Endothelial cell of umbilical vein (primary cell): ENCODE data around the gene ZNF385C. TPM values are rescaled to one million over a fixed set of nuclear protein-coding genes. Genes with fewer than 3 reads are reported as not detected.
A peak's percentile ranks its signal among the peaks of the same experiment; 100 is the strongest.

ENCODE experiments used
- BruUV-seq: library from RNA; stranded (reverse); fragments of 400-500 nt; replicated peaks from 2 replicates; lab custom pipeline; 2021; lab: Mats Ljungman, UMichigan
- CTCF ChIA-PET: fragments of 300-600, 350-600 bp; sonication (Branson Sonifier 250); formaldehyde crosslinking; loops from one replicate; lab custom pipeline; 2021; ENCODE audit warnings: antibody characterized with exemption, inconsistent platforms; lab: Charles Lee
- POLR2A ChIA-PET: fragments of 300-600, 350-600 bp; sonication (Branson Sonifier 250); formaldehyde crosslinking; loops from one replicate; lab custom pipeline; 2021; ENCODE audit warnings: antibody characterized with exemption, inconsistent platforms; lab: Charles Lee
- DNase-seq: peaks from one replicate; pipeline ENCODE4 v3.0.0-alpha.2; 2011; ENCODE audit warnings: low read depth, low spot score
- FAIRE-seq: peaks from 2 replicates; lab custom pipeline; 2011; peaks lifted over from hg19 to GRCh38; lab: Jason Lieb, UNC
- H2AFZ ChIP-seq: 2 replicates; pipeline ENCODE4 v1.6.0; 2012; ENCODE audit warnings: low read depth, low read length, control low read depth, inconsistent platforms
- H3K27ac ChIP-seq: 2 replicates; pipeline ENCODE4 v1.5.1; 2011; ENCODE audit warnings: low read depth, mild to moderate bottlenecking, control low read depth, low read length, moderate library complexity; ENCODE audit not compliant: insufficient read depth
- H3K27me3 ChIP-seq, 2 experiments: 2 replicates each; pipeline versions ENCODE4 v1.6.0 to v1.6.1; 2011; ENCODE audit warnings: low read length in 2 of 2, mixed read lengths in 1 of 2; ENCODE audit not compliant: control insufficient read depth in 2 of 2, insufficient read depth in 2 of 2
- H3K36me3 ChIP-seq, 2 experiments: 2 replicates in 1 of 2; 3 replicates in 1 of 2; pipeline ENCODE4 v1.5.1; 2011; ENCODE audit warnings: low read length in 2 of 2, mild to moderate bottlenecking in 1 of 2, moderate library complexity in 1 of 2; ENCODE audit not compliant: control insufficient read depth in 2 of 2, insufficient read depth in 2 of 2; ENCODE audit errors: extremely low read depth in 1 of 2
- H3K4me1 ChIP-seq: 3 replicates; pipeline ENCODE4 v1.5.1; 2011; ENCODE audit warnings: mild to moderate bottlenecking, low read length; ENCODE audit not compliant: control insufficient read depth, insufficient read depth; ENCODE audit errors: extremely low read depth
- H3K4me2 ChIP-seq: 2 replicates; pipeline ENCODE4 v1.6.1; 2011; ENCODE audit warnings: low read length, control low read depth, mixed read lengths; ENCODE audit not compliant: insufficient read depth
- H3K4me3 ChIP-seq, 3 experiments: fragments of 200-600 bp in 1 of 3; sonication (generic), shearing (Covaris generic) in 1 of 3; replicated peaks in 1 of 3; 2 replicates each; pipeline ENCODE4 v1.5.1; 2011 to 2016; ENCODE audit warnings: control low read depth in 3 of 3, low read length in 3 of 3, mild to moderate bottlenecking in 2 of 3, inconsistent platforms in 1 of 3, low read depth in 1 of 3, moderate library complexity in 1 of 3; ENCODE audit not compliant: insufficient read depth in 1 of 3
- H3K79me2 ChIP-seq: 2 replicates; pipeline ENCODE4 v1.6.0; 2012; ENCODE audit warnings: low read length, inconsistent platforms; ENCODE audit not compliant: control insufficient read depth, insufficient read depth
- H3K9ac ChIP-seq: replicated peaks from 2 replicates; pipeline ENCODE3; 2011; ENCODE audit warnings: low read length, control low read depth; ENCODE audit not compliant: insufficient read depth; ENCODE audit errors: extremely low read depth
- H3K9me1 ChIP-seq: replicated peaks from 3 replicates; pipeline ENCODE4 v1.6.0; 2011; ENCODE audit warnings: mild to moderate bottlenecking, low read length; ENCODE audit not compliant: control insufficient read depth, insufficient read depth; ENCODE audit errors: extremely low read depth
- H3K9me3 ChIP-seq: replicated peaks from 2 replicates; pipeline ENCODE4 v1.5.1; 2012; ENCODE audit warnings: low read length, inconsistent platforms; ENCODE audit not compliant: control insufficient read depth, insufficient read depth
- H4K20me1 ChIP-seq: replicated peaks from 2 replicates; pipeline ENCODE3; 2011; ENCODE audit warnings: mild to moderate bottlenecking, low read length; ENCODE audit not compliant: control insufficient read depth, insufficient read depth; ENCODE audit errors: extremely low read depth
- EZH2 ChIP-seq: IDR thresholded peaks from 2 replicates; pipeline ENCODE4 v1.6.1; 2012; ENCODE audit warnings: borderline replicate concordance, low read depth, mild to moderate bottlenecking, moderate library complexity, low read length, inconsistent platforms; ENCODE audit not compliant: severe bottlenecking
- POLR2AphosphoS5 ChIP-seq: IDR thresholded peaks from 2 replicates; pipeline ENCODE4 v1.6.1; 2012; ENCODE audit warnings: low read depth, mild to moderate bottlenecking, control low read depth, low read length, moderate library complexity; ENCODE audit not compliant: insufficient read depth
- dilution Hi-C: fragments of 300-500 bp; cut with MboI; formaldehyde crosslinking; loops from one replicate; pipeline ENCODE4 v1.15.0; 2019; ENCODE audit warnings: low sequenced_read_pairs; ENCODE audit not compliant: extremely low pct_ligation_motif_present
- intact Hi-C: fragments of 100-400 bp; cut with micrococcal nuclease; formaldehyde crosslinking; loops from one replicate; pipeline ENCODE4 v1.10.0; 2022
- polyA plus RNA-seq, 4 experiments: library from polyadenylated mRNA; depleted of rRNA in 3 of 4; stranded (reverse) in 3 of 4; unstranded in 1 of 4; fragments of >200 nt; gene quantifications; 2 replicates each; pipeline versions ENCODE4 v1.2.1 to v1.2.3, GENCODE V29; 2011 to 2012; ENCODE audit warnings: missing spikeins in 1 of 4
- total RNA-seq: library from RNA; stranded (reverse); gene quantifications from 2 replicates; pipeline ENCODE4 v1.2.3, GENCODE V29; 2021
- TF ChIP-seq, protein P1 (sequence below), 2 donors: IDR thresholded peaks; 1 replicate in 1 of 2; 2 replicates in 1 of 2; pipeline ENCODE4 v1.5.1; 2011; ENCODE audit warnings: low read length in 2 of 2, mild to moderate bottlenecking in 2 of 2, moderate library complexity in 2 of 2, control low read depth in 1 of 2, inconsistent platforms in 1 of 2, low read depth in 1 of 2; ENCODE audit not compliant: insufficient read depth in 1 of 2; ENCODE audit errors: extremely low read depth in 1 of 2

ZNF385C gene
- total and polyA plus RNA-seq, 2 donors (not counting 3 experiments of a cell fraction or from before 2014, with no cell fraction given): 0.07 TPM; not detected in 1

GRCh38 chr17:42050393-42051012, 47.8 kb downstream of the ZNF385C start, which contains the start of gene C17orf113:
Gene C17orf113, minus strand, starts transcription at chr17:42050601. Its CDS starts 7,225 bp downstream, at chr17:42043376.
- H3K4me2 ChIP-seq: no peak within 1 kb of the TSS
- dilution Hi-C loops (no loop called here), intact Hi-C loops (no loop called here)
- H3K27ac ChIP-seq: no peak within 1 kb of the TSS
- no peaks in the 10 kb centered on the region for H3K4me1 ChIP-seq
- DNase-seq (peak; percentile 36), FAIRE-seq (peak; percentile 33)
- no peak for TF ChIP-seq EZH2
- TF ChIP-seq, protein P1, sequence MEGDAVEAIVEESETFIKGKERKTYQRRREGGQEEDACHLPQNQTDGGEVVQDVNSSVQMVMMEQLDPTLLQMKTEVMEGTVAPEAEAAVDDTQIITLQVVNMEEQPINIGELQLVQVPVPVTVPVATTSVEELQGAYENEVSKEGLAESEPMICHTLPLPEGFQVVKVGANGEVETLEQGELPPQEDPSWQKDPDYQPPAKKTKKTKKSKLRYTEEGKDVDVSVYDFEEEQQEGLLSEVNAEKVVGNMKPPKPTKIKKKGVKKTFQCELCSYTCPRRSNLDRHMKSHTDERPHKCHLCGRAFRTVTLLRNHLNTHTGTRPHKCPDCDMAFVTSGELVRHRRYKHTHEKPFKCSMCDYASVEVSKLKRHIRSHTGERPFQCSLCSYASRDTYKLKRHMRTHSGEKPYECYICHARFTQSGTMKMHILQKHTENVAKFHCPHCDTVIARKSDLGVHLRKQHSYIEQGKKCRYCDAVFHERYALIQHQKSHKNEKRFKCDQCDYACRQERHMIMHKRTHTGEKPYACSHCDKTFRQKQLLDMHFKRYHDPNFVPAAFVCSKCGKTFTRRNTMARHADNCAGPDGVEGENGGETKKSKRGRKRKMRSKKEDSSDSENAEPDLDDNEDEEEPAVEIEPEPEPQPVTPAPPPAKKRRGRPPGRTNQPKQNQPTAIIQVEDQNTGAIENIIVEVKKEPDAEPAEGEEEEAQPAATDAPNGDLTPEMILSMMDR (IDR thresholded peaks at IDR 0.05; ENCODE audit: extremely low read depth in 1 of 2, insufficient read depth in 1 of 2, low read depth in 1 of 2, low read length in 2 of 2): peak; percentile 8 to 48
- TF ChIP-seq POLR2AphosphoS5: peak; percentile 35
- POLR2A ChIA-PET: no interaction called here
- no peaks in the 10 kb centered on the region for H3K9me3 ChIP-seq
- no peaks in the 10 kb centered on the region for H3K9me1 ChIP-seq
- BruUV-seq: no TSS peak
- peak within 1 kb of the TSS; percentile 64 for H2AFZ ChIP-seq
- peak within 1 kb of the TSS in 2 of 3 experiments; percentile 39 to 49 for H3K4me3 ChIP-seq
- H3K9ac ChIP-seq: no peak within 1 kb of the TSS
- H3K79me2 ChIP-seq: no peaks in the 10 kb centered on the region
- no peaks in the 10 kb centered on the region for H3K36me3 ChIP-seq
- no peaks in the 10 kb centered on the region for H4K20me1 ChIP-seq
- H3K27me3 ChIP-seq: peaks cover 25 to 38% of the 10 kb centered on the region in 2 experiments
- CTCF ChIA-PET: interaction anchor here (1.0 to 1.7 kb wide), 8 partner anchors 10 to 65 kb away, joined by 3 to 9 read pairs (median 4); no protein-coding TSS in a partner anchor
